Mammary epithelial cell (primary cell): ENCODE results near the gene ZFTA.

Experiments
- CTCF ChIP-seq, 2 donors: IDR thresholded peaks in 1 of 2; conservative IDR thresholded peaks in 1 of 2; 2 replicates each; pipeline ENCODE4 v1.5.1; 2011 to 2012; ENCODE audit warnings: inconsistent platforms in 2 of 2, low read length in 2 of 2, mild to moderate bottlenecking in 2 of 2, control low read depth in 1 of 2, low read depth in 1 of 2; ENCODE audit not compliant: insufficient read depth in 1 of 2; ENCODE audit errors: extremely low read depth in 1 of 2
- EZH2 ChIP-seq: IDR thresholded peaks from 2 replicates; pipeline ENCODE4 v1.6.1; 2012; ENCODE audit warnings: low read length, inconsistent platforms, borderline replicate concordance

DNA sequence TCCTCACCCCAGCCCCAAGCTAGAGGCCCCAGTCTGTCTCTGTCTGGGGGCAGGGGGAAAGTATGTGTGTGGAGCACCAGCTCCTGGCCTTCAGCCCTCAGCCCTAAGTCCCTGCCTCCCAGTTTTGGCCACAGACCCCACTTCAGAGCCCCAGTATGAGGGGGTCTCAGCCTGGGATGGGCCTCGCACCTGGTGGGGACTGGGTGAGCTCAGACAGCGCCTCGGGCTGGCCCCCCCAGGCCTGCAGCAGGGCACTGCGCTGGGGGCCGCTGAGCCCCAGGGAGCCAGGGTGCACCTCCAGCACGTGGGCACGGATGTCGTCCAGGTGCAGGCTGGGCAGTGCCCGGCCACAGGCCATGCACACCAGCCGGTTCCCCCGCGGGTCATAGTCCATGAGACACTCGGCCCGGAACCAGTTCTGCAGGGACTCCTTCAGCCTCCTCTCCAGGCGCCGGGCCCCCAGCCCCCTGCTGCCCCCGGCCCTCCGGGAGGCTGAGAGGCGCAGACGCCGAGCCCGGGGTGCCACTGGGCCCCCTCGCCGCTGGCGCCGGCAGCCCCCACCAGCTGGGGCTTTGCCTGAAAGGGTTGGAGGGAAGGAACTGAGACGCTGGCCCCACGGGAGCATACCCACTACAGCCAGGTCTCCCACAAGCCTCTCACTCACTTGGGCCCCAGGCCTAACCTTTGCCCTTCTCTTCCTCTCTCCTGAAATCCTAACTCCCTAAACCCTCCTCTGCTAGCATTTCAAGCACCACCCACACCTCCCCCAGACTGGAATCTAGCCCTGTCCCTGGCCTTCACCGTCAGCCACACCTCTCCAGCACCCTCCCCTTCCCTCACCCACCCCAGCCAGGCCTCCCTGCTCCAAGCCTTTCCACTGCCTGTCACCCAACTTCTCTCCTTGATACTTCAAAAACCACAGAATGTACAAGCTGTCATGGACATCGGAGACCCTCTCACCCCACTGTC lies 3.6 kb downstream of the ZFTA start:
- no peak for TF ChIP-seq CTCF (conservative IDR thresholded peaks at IDR 0.05 in 1 of 2, IDR thresholded peaks at IDR 0.05 in 1 of 2; ENCODE audit: extremely low read depth in 1 of 2, insufficient read depth in 1 of 2, low read depth in 1 of 2, low read length in 2 of 2)
- TF ChIP-seq EZH2, result no peak
